ENCODE results near the gene ZBED6.

The ZBED6 gene

DNA sequence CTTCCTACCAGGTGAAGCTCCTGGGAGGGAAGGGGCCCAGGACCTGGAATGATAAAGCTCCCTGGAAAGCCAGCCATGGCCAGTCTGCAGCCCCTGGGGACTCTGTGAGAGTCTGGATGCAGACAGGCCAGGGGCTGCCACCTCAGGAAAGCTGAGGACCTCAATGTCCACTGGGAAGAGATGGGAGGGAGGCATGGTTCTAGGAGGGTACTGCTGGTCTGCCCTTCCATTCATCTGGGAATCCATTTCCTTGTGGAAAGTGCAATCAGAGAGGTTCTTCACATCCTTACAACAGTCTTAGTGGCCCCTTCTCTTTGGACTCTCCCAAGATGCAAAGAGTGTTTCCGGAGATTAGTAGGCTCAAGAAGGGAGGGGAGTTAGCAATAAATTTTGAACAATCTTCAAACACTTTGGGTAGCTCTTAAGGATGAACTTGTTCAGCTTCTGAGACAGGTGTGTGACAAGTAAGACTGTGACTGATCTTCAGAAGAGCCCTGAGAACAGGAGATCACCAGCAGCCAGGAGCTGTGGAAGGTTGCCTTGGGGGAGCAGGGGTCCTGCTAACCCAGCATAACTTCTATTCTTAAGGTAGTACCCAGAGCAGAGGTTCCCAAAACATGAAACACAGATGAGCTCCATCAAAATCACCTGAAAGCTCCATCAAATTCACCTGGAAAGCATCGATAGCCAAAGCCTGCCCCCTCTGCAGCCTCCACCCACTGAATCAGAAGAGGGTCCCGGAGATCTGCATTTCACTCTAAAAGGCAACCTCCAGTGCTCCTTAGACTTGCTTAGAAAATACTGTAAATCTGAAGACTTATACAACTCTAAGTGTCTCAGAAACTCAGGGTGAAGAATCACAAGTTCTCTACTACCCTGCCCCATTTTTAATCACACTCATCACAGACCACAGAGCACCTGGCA is 31.1 kb upstream of the ZBED6 start:
- no peak for TF ChIP-seq ARNTL (CRISPR knock-in tag; IDR thresholded peaks at IDR 0.05; ENCODE audit: borderline replicate concordance, low read depth)
- no peak for TF ChIP-seq PPARA (CRISPR knock-in tag; IDR thresholded peaks at IDR 0.05; ENCODE audit: borderline replicate concordance)
- no peak for TF ChIP-seq RARB (CRISPR knock-in tag; IDR thresholded peaks at IDR 0.05)
- TF ChIP-seq ZNF8 (CRISPR knock-in tag; IDR thresholded peaks at IDR 0.05) = no peak
- no peak for TF ChIP-seq CSDC2 (CRISPR knock-in tag; IDR thresholded peaks at IDR 0.05)
- TF ChIP-seq, protein P1, sequence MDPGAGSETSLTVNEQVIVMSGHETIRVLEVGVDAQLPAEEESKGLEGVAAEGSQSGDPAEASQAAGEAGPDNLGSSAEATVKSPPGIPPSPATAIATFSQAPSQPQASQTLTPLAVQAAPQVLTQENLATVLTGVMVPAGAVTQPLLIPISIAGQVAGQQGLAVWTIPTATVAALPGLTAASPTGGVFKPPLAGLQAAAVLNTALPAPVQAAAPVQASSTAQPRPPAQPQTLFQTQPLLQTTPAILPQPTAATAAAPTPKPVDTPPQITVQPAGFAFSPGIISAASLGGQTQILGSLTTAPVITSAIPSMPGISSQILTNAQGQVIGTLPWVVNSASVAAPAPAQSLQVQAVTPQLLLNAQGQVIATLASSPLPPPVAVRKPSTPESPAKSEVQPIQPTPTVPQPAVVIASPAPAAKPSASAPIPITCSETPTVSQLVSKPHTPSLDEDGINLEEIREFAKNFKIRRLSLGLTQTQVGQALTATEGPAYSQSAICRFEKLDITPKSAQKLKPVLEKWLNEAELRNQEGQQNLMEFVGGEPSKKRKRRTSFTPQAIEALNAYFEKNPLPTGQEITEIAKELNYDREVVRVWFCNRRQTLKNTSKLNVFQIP (CRISPR knock-in tag; IDR thresholded peaks at IDR 0.05; ENCODE audit: borderline replicate concordance, low read depth) = no peak
- TF ChIP-seq ZFP30 (CRISPR knock-in tag; IDR thresholded peaks at IDR 0.05) = no peak
- TF ChIP-seq, protein P2, sequence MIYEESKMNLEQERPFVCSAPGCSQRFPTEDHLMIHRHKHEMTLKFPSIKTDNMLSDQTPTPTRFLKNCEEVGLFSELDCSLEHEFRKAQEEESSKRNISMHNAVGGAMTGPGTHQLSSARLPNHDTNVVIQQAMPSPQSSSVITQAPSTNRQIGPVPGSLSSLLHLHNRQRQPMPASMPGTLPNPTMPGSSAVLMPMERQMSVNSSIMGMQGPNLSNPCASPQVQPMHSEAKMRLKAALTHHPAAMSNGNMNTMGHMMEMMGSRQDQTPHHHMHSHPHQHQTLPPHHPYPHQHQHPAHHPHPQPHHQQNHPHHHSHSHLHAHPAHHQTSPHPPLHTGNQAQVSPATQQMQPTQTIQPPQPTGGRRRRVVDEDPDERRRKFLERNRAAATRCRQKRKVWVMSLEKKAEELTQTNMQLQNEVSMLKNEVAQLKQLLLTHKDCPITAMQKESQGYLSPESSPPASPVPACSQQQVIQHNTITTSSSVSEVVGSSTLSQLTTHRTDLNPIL (CRISPR knock-in tag; IDR thresholded peaks at IDR 0.05; ENCODE audit: low read depth) = no peak
- no peak for TF ChIP-seq BACH2 (CRISPR knock-in tag; IDR thresholded peaks at IDR 0.05; ENCODE audit: borderline replicate concordance)
- no peak for TF ChIP-seq GLIS3 (CRISPR knock-in tag; IDR thresholded peaks at IDR 0.05)
- ATAC-seq = no peak

DNA sequence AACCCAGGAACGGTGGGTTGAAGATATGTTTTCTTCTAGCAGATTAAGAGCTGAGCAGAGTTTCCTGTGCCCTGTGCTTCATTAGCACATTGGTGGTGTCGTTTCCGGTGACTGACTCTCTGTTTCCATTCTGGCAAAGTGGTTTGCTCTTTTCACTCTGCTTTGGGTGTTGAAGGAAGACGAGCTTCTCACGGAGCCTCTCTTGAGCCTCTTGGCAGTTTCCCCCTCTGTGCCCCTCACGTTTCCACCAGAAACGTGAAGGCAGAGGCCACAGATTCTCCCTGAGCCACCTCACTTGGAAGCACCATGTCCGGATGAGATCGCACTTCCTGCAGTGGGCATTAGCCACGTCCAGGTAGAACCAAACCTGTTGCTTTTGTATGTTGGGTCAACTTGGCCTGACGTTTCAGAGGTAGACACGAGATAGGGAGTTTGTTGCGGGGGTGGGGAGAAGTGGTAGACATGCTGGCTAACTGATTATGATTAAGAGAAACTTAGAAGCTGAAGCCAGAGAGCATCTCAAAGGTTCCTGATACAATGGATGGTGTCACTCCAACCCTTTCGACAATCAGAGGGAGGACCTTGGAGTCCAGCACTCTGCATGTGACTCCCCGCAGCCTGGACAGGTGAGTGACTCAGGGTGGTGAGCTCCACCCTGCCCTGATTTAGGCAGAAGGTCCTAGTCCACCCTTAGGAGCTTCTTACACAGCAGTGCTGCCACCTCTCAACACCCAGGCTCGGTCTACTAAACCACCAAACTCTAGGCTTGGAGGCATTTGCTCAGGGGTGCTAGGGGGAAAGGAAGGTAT is 30.2 kb upstream of the ZBED6 start, which contains the start of gene LAX1:
LAX1 (plus strand) TSS at position 155 of the 809 bp plus-strand sequence; CDS start at position 538, 383 bp downstream.
- ATAC-seq = no peak
- no peak for TF ChIP-seq TCF4 (CRISPR knock-in tag; IDR thresholded peaks at IDR 0.05; ENCODE audit: borderline replicate concordance)
- no peak for TF ChIP-seq OSR1 (CRISPR knock-in tag; IDR thresholded peaks at IDR 0.05)
- no peak for TF ChIP-seq ZC3H10 (CRISPR knock-in tag; IDR thresholded peaks at IDR 0.05)
- TF ChIP-seq ISL1 (CRISPR knock-in tag; IDR thresholded peaks at IDR 0.05) = no peak
- no peak for TF ChIP-seq ZFP30 (CRISPR knock-in tag; IDR thresholded peaks at IDR 0.05)
- no peak for TF ChIP-seq ZFP3 (CRISPR knock-in tag; IDR thresholded peaks at IDR 0.05)
- no peak for TF ChIP-seq ZNF8 (CRISPR knock-in tag; IDR thresholded peaks at IDR 0.05)
- TF ChIP-seq ZNF565 (CRISPR knock-in tag; conservative IDR thresholded peaks at IDR 0.05; ENCODE audit: low read depth) = no peak
- TF ChIP-seq CSDC2 (CRISPR knock-in tag; IDR thresholded peaks at IDR 0.05) = no peak

DNA sequence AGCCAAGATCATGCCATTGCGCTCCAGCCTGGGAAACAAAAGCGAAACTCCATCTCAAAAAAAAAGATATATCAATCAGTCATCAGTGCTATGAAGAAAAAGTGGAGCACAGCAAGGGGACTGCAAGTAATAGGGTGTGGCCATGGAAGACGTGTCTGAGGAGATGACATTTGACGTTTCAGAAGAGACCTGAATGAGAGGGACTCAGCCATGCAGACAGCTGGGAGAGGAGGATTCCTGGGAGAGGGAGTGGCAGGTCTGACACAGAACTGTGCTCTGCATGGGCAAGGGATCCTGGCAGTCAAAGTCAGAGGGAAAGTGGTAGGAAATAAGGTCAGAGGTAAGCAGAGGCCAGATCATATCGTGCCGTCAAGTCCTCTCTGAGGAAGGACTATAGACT is 27.2 kb upstream of the ZBED6 start:
- TF ChIP-seq, protein P1 (CRISPR knock-in tag; IDR thresholded peaks at IDR 0.05; ENCODE audit: borderline replicate concordance, low read depth) = no peak
- TF ChIP-seq ESRRG (CRISPR knock-in tag; IDR thresholded peaks at IDR 0.05) = no peak
- TF ChIP-seq, protein P3, sequence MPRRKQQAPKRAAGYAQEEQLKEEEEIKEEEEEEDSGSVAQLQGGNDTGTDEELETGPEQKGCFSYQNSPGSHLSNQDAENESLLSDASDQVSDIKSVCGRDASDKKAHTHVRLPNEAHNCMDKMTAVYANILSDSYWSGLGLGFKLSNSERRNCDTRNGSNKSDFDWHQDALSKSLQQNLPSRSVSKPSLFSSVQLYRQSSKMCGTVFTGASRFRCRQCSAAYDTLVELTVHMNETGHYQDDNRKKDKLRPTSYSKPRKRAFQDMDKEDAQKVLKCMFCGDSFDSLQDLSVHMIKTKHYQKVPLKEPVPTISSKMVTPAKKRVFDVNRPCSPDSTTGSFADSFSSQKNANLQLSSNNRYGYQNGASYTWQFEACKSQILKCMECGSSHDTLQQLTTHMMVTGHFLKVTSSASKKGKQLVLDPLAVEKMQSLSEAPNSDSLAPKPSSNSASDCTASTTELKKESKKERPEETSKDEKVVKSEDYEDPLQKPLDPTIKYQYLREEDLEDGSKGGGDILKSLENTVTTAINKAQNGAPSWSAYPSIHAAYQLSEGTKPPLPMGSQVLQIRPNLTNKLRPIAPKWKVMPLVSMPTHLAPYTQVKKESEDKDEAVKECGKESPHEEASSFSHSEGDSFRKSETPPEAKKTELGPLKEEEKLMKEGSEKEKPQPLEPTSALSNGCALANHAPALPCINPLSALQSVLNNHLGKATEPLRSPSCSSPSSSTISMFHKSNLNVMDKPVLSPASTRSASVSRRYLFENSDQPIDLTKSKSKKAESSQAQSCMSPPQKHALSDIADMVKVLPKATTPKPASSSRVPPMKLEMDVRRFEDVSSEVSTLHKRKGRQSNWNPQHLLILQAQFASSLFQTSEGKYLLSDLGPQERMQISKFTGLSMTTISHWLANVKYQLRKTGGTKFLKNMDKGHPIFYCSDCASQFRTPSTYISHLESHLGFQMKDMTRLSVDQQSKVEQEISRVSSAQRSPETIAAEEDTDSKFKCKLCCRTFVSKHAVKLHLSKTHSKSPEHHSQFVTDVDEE (CRISPR knock-in tag; IDR thresholded peaks at IDR 0.05) = no peak
- TF ChIP-seq ZNF70 (CRISPR knock-in tag; IDR thresholded peaks at IDR 0.05) = no peak
- no peak for TF ChIP-seq PPARA (CRISPR knock-in tag; IDR thresholded peaks at IDR 0.05; ENCODE audit: borderline replicate concordance)
- no peak for TF ChIP-seq SNAI2 (CRISPR knock-in tag; IDR thresholded peaks at IDR 0.05)
- TF ChIP-seq ZC3H10 (CRISPR knock-in tag; IDR thresholded peaks at IDR 0.05) = no peak
- no peak for ATAC-seq
